Fibroblast of skin of abdomen (primary cell): ENCODE results near the gene STPG4.
"Not testable (repeated sequence)": the region's sequence is repeated elsewhere in the genome, so short reads cannot be mapped to it uniquely, and the experiment has no call there.

Experiments
- DNase-seq: peaks from one replicate; pipeline ENCODE4 v3.0.0-alpha.2; 2013

The STPG4 gene

DNA sequence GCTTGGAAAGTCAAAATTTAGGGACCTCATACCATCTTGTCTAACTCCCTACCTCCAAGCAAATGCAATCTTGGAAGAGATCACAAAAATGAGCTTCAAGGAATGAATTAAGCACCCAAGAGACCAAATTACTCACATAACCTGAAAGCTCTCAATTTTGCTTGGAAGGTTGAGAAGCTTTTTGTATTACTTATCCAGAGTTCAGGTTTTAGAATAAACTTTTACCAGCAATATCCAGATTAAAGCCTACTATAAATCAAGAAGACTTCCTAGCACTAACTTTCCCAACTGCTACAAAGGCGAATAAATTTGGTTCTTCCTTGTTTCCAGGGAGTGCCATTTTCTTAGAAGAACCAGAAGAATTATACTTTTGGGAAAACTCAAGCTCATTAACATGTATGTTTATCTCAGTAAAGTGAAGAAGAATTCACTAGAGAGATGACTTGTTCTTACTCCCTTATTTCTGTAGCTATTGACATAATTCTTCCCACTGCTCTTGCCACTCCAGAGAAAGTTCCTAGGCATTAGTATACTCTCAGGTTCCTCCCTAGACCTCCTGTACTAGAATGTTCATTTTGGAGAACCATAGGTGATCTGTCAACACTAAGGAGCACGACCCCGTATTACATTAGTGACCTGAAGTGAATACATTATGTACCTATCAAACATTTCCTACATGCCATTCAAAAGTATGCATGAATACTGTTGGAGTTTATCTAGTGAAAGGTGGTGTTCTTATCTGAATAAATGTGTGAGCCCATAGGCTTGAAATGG lies 18.0 kb upstream of the STPG4 start:
- DNase-seq = no peak

GRCh38 chr2:47172156-47172921 lies 17.2 kb upstream of the STPG4 start:
- DNase-seq = no peak

DNA sequence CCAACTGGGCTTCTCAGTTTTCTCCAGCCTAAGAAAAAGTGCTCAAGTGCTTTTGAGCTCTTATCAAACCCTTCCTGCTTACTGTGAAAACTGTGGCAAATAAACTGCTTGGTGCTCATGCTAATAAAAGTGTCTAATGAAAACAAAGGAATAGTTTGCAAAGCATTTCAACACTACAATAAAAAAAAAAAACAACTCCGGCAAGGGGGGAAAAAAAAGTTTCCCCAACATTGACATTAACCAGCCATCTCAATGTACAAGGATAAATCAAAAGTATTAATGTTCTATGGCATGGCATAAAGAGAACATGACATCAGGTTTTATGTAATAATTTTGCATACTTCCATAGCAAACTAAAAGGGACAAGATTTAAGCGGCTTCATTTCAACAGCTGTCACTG lies 14.7 kb upstream of the STPG4 start:
- no peak for DNase-seq

DNA sequence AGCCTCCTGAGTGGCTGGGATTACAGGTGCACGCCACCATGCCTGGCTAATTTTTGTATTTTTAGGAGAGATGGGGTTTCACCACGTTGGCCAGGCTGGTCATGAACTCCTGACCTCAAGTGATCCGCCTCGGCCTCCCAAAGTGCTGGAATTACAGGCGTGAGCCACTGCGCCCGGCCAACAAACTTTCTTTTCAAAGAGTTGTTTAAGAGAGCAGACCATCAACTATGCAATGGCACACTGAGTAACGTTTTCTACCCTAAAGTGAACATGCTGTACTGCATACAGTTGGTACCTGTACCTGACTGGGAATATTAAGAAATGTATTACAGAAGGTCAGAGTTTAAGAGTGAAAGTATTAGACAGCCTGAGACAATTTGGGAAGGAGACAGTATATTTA lies 13.8 kb upstream of the STPG4 start:
- not testable (repeated sequence) for DNase-seq

DNA sequence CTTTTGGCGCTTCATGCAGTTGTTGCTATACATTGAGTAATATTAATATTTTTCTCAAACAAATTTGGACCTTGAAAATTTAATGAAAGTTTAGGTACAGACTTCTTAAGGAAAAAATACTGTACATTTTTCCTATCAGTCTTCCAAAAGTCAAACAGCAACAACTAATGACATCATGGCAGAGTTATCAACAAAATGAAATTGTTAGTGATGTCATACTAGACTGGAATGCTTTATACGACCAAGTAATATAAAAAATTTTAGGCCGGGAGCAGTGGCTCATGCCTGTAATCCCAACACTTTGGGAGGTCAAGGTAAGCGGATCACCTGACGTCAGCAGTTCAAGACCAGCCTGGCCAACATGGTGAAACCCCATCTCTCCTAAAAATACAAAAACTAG lies 12.0 kb upstream of the STPG4 start:
- DNase-seq = no peak

- peak; percentile 42 for DNase-seq
Observed at GRCh38 chr2:47165001-47165555, 10.0 kb upstream of the STPG4 start.

DNA sequence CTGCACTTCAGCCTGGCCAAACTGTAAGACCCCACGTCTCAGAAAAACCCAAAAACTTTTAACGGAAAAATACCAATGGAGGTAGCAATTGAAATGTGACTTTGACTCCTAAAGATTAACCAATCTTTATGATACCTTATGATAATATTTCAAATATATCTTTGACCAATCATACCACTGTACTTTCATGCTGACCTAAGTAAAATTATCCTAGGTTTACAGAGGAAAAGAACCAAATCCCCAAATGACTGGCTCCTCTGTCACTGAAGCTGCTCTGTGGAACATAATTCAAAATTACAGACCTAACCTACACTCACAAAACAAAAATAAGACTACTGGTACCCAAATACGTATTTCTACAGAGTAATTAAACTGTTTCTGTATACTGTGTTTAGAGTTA lies 7.7 kb upstream of the STPG4 start:
- no peak for DNase-seq

DNA sequence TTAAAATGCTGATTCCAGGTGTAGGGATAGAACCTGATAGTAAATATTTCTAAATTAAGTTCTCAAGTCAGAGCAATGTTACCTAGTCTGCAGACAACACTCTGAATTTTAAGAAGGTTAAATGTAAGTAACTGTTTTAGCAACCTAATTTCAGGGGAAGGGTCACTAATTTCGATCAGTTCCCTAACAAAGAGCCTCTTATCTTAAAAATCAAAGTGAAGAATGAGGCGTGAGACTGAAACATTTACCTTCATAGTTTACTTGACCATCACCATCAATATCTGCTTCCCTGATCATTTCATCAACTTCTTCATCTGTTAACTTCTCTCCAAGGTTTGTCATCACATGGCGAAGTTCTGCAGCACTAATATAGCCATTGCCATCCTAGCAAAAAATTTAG lies 6.4 kb upstream of the STPG4 start:
- no peak for DNase-seq

DNA sequence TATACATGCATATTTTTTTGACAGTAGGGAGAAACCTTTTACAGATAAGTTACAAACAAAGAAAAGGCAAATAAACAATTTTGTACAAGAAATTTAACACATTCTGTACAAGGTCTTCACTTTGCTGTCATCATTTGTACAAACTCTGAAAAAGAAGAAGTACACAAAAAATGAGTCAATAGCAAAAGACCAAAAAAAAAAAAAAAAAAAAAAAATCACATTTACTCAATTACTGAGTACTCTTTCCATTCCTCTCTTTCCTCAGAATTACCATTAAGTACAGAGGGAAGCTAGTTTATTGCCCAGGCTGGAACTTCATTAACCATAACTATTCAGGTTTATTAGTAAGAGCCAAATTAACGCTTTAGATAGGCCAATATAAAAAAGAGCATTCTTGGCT lies 5.6 kb upstream of the STPG4 start:
- DNase-seq = no peak

DNA sequence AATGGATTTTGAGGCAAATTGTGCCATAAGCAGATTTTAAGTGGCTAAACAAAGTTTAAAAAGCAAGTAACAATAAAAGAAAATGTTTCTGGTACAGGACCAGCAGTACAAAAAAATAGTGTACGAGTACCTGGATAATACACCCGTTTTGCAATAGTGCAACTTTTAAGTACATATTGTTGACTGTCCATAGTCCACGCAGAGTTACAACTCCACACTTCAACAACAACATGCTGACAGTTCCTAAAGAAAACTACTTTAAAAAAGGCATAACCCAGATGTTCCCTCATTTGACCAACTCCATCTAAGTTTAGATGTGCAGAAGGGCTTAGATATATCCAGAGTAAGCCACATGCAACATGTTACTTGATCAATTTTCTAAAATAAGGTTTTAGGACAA lies 5.1 kb upstream of the STPG4 start:
- DNase-seq = no peak

DNA sequence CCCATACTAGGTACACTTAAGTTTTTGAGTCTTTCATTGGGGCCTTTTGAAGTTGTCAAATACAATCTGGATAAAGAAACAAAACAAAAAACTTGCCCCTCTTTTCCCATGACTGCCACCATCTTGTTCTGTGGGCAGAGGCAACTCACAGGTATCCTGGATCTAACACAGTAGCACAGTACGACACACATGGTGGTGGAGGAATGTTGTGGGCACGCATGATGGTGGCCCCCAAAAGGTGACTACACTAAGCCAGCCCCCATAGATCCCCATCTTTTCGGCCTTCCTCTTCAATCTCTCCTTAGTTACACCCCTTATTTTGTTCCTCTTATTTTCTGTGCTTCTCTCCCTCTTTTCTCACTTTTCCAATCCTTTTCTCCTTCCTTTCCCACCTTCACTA lies 4.5 kb upstream of the STPG4 start:
- DNase-seq = no peak

DNA sequence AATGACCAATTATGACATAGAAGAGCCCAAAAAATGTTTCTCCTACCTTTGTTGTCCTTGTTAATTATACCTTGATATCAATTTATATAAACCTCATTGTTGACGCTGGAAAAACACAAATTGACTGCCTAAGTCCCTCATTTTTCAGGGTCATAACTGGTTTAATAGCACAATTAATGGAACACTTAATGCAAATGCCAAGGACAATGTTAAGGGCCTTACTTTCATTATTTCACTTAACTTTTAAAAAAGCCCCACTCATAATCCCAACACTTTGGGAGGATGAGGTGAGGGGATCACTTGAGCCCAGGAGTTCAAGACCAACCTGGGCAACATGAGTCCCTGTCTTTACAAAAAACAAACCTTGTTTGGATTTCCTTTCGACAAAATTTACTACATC lies 3.5 kb upstream of the STPG4 start:
- no peak for DNase-seq

- DNase-seq = no peak
Observed at GRCh38 chr2:47152803-47153202, 2.3 kb downstream of the STPG4 start.

- DNase-seq = no peak
Observed at GRCh38 chr2:47150175-47150574, 4.9 kb downstream of the STPG4 start.

- DNase-seq = no peak
Observed at GRCh38 chr2:47147021-47147420, 8.1 kb downstream of the STPG4 start.

- no peak for DNase-seq
Observed at GRCh38 chr2:47145466-47145865, 9.6 kb downstream of the STPG4 start.

- no peak for DNase-seq
Observed at GRCh38 chr2:47141520-47141919, 13.6 kb downstream of the STPG4 start.

- no peak for DNase-seq
Observed at GRCh38 chr2:47134386-47135090, 20.6 kb downstream of the STPG4 start.

GRCh38 chr2:47133046-47133445 lies 22.1 kb downstream of the STPG4 start:
- no peak for DNase-seq

DNA sequence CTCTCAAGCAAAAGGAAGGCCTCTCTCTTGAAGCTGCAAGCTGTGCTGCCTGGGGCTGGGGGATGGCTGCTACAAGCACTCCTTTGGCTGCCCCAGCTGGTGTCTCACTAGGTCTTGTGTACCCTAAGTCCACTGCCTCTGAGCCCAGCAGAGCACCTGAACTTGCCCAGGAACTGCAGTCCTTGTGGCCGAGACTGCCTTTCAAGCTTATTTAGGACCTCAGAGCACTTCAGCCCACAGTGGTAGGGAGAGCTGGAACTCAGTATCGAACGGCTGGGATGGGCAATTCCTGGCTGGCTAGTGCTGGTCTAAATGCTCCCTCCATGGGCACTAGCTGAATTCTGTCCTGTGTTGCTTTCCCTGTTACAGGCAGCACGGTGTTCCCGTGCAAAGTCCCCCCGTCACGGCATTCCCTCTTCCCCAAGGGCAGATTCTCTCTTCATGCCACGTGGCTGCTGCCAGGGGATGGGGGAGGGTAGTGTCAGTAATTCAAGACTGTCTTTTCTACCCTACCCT lies 25.9 kb downstream of the STPG4 start:
- no peak for DNase-seq

DNA sequence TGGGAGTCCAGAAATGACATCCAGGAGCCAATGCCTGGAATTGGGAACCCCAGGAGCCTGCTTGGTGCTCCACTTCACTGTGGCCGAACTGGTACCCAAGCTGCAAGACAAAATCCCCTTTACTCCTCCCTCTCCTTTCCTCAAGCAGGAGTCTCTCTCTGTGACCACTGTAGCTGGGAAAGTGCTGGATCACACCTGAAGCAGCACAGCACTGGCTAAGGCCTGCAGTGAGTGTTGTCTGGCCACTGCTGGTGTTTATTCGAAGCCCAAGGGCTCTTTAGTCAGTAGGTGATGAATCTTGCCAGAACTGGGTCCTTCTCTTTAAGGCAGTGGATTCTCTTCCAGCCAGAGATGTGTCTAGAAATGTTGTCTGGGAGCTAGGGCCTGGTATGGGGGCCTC lies 26.4 kb downstream of the STPG4 start:
- DNase-seq = no peak

GRCh38 chr2:47127862-47128543 lies 27.1 kb downstream of the STPG4 start:
- no peak for DNase-seq
